Neuronal stem cell (in vitro differentiated cells): ENCODE data around the gene ITGAX.

Experiments
- DNase-seq: peaks from one replicate; pipeline ENCODE4 v3.0.0-alpha.2; 2013; ENCODE audit warnings: low spot score
- H2AFZ ChIP-seq: one replicate; pipeline ENCODE4 v1.6.1; 2013; ENCODE audit warnings: mild to moderate bottlenecking, low read length, inconsistent platforms
- H2AK5ac ChIP-seq: 2 replicates; pipeline ENCODE4 v1.6.1; 2013; ENCODE audit warnings: low read depth, mild to moderate bottlenecking, inconsistent platforms, low read length, moderate library complexity, mixed read lengths
- H2BK120ac ChIP-seq: 2 replicates; pipeline ENCODE4 v1.6.1; 2013; ENCODE audit warnings: low read depth, mild to moderate bottlenecking, inconsistent platforms, low read length, moderate library complexity, mixed read lengths
- H2BK12ac ChIP-seq: one replicate; pipeline ENCODE4 v1.6.1; 2013; ENCODE audit warnings: low read length, inconsistent platforms
- H2BK15ac ChIP-seq: 2 replicates; pipeline ENCODE4 v1.6.1; 2013; ENCODE audit warnings: mild to moderate bottlenecking, low read length, inconsistent platforms, mixed read lengths
- H2BK5ac ChIP-seq: one replicate; pipeline ENCODE4 v1.6.1; 2013; ENCODE audit warnings: inconsistent platforms, mild to moderate bottlenecking, low read length, moderate library complexity
- H3K14ac ChIP-seq: one replicate; pipeline ENCODE4 v1.6.1; 2013; ENCODE audit warnings: low read length, inconsistent platforms
- H3K18ac ChIP-seq: 2 replicates; pipeline ENCODE4 v1.6.1; 2013; ENCODE audit warnings: low read length, inconsistent platforms
- H3K23ac ChIP-seq: 2 replicates; pipeline ENCODE4 v1.6.1; 2013; ENCODE audit warnings: low read depth, mild to moderate bottlenecking, mixed read lengths, low read length, inconsistent platforms; ENCODE audit not compliant: poor library complexity
- H3K27ac ChIP-seq: replicated peaks from 3 replicates; pipeline ENCODE4 v1.5.1; 2013; ENCODE audit warnings: low read length, inconsistent platforms
- H3K27me3 ChIP-seq, 3 experiments: 2 replicates each; pipeline ENCODE4 v1.6.1; 2013; ENCODE audit warnings: low read length in 3 of 3, mild to moderate bottlenecking in 2 of 3, inconsistent platforms in 1 of 3, low read depth in 1 of 3, mixed read lengths in 1 of 3, moderate library complexity in 1 of 3; ENCODE audit not compliant: control insufficient read depth in 3 of 3, insufficient read depth in 3 of 3
- H3K36me3 ChIP-seq, 2 donors: replicated peaks in 1 of 2; 2 replicates each; pipeline ENCODE4 v1.6.1; 2013; ENCODE audit warnings: low read length in 2 of 2; ENCODE audit not compliant: control insufficient read depth in 2 of 2, insufficient read depth in 2 of 2
- H3K4ac ChIP-seq: 2 replicates; pipeline ENCODE4 v1.6.1; 2013; ENCODE audit warnings: inconsistent platforms, mild to moderate bottlenecking, low read length, moderate library complexity
- H3K4me1 ChIP-seq, 2 donors: 1 replicate in 1 of 2; 2 replicates in 1 of 2; pipeline ENCODE4 v1.6.1; 2013; ENCODE audit warnings: low read length in 2 of 2, low read depth in 1 of 2; ENCODE audit not compliant: control insufficient read depth in 2 of 2, insufficient read depth in 1 of 2
- H3K4me2 ChIP-seq: one replicate; pipeline ENCODE4 v1.6.1; 2013; ENCODE audit warnings: mild to moderate bottlenecking, low read length, inconsistent platforms; ENCODE audit not compliant: insufficient read depth, poor library complexity, severe bottlenecking
- H3K4me3 ChIP-seq, 2 donors: 2 replicates each; pipeline ENCODE4 v1.5.1; 2013; ENCODE audit warnings: low read length in 2 of 2, mild to moderate bottlenecking in 2 of 2, inconsistent platforms in 1 of 2, moderate library complexity in 1 of 2
- H3K79me1 ChIP-seq: one replicate; pipeline ENCODE4 v1.6.1; 2013; ENCODE audit warnings: low read depth, mild to moderate bottlenecking, inconsistent platforms, low read length, moderate library complexity
- H3K9ac ChIP-seq: one replicate; pipeline ENCODE4 v1.6.1; 2013; ENCODE audit warnings: mild to moderate bottlenecking, low read depth, low read length, inconsistent platforms; ENCODE audit not compliant: poor library complexity
- H3K9me3 ChIP-seq, 2 donors: replicated peaks in 1 of 2; 2 replicates each; pipeline versions ENCODE3 to v1.6.1; 2013; ENCODE audit warnings: low read length in 2 of 2, mild to moderate bottlenecking in 2 of 2, inconsistent platforms in 1 of 2, low read depth in 1 of 2, mixed read lengths in 1 of 2, moderate library complexity in 1 of 2; ENCODE audit not compliant: control insufficient read depth in 2 of 2, insufficient read depth in 1 of 2
- H4K8ac ChIP-seq: one replicate; pipeline ENCODE4 v1.6.1; 2013; ENCODE audit warnings: low read depth, mild to moderate bottlenecking, inconsistent platforms, low read length, moderate library complexity
- H4K91ac ChIP-seq: one replicate; pipeline ENCODE4 v1.6.1; 2013; ENCODE audit warnings: low read length, low read depth, mild to moderate bottlenecking, inconsistent platforms; ENCODE audit not compliant: poor library complexity
- WGBS, 2 donors: extraction: QIAGEN DNeasy Blood & Tissue Kit; methylation state at CpG; one replicate each; pipeline ENCODE4 v1.1.7; 2013; ENCODE audit warnings: missing lambda C conversion rate in 2 of 2, mixed read lengths in 1 of 2; ENCODE audit not compliant: insufficient read length in 2 of 2, insufficient replicate concordance in 1 of 2; ENCODE audit errors: extremely low coverage in 2 of 2; 5-methylcytosine and 5-hydroxymethylcytosine counted together

ITGAX gene

DNA sequence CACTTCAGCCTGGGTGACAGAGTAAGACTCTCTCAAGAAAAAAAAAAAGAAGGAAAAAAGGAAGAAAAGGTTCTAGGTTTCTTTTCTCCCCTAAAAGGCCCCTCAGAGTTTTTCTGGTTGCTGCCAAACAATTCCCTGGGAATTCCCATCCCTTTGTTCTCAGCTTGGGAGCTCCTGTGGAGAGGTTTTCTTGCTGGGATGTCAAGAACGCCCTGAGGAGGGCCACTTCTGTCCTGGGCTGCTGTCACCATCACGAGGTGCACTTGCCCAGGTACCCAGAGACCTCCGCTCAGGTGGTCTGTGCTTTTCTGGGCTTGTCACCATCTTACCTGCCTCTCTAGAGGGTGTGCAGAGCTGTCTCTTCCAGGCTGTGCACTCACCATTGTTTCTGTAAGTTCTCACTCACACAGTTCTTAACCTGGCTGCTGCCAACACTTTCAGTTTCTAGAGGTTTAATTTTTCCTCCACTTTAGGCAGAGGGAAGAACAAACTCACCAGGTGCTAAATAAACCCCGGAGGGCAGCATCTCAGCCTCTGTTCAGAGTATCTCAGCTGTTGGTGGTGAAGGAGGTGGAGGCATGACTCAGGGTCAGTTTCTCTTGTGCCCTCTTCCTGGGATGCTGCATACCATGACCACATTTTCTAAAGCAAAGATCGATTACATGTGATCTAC, 75.5 kb downstream of the ITGAX start:
- Histone ChIP-seq H3K36me3 (no peaks in the 10 kb centered on the region), H4K91ac (no peak overlapping the region), H2BK120ac (no peak overlapping the region), H3K4me1 (peaks cover 0 to 2% of the 10 kb centered on the region in 2 donors), H3K27ac (no peak overlapping the region), H2AFZ (no peak overlapping the region), H2BK15ac (no peak overlapping the region), H4K8ac (no peak overlapping the region), H3K14ac (no peak overlapping the region), H3K4me3 (no peak overlapping the region), H3K27me3 (peaks cover 0 to 22% (median 12%) of the 10 kb centered on the region in 3 experiments), H3K79me1 (no peaks in the 10 kb centered on the region), H3K18ac (no peak overlapping the region), H3K4ac (no peak overlapping the region), H3K23ac (no peak overlapping the region), H3K4me2 (no peak overlapping the region), H2BK12ac (no peak overlapping the region), H3K9ac (no peak overlapping the region), H2BK5ac (no peak overlapping the region), H3K9me3 (peaks cover 3 to 6% of the 10 kb centered on the region in 2 donors), H2AK5ac (no peak overlapping the region)
- WGBS, 2 donors: no CpG with 5 or more reads among the region's 5 CpGs
- DNase-seq: no peak
